MM.1S (cell line): ENCODE results near the gene MRPS26.
"Not testable (repeated sequence)": the region's sequence is repeated elsewhere in the genome, so short reads cannot be mapped to it uniquely, and the experiment has no call there.

Experiments used
- DNase-seq: peaks from one replicate; pipeline ENCODE4 v3.0.0-alpha.2; 2015
- H2AFZ ChIP-seq: fragments of 300-600 bp; sonication (generic); 2 replicates; pipeline ENCODE4 v1.6.0; 2016; ENCODE audit warnings: antibody characterized with exemption, low read length
- H3F3A ChIP-seq: fragments of 300-600 bp; sonication (generic); 2 replicates; pipeline ENCODE4 v1.6.1; 2016; ENCODE audit warnings: mild to moderate bottlenecking, antibody characterized with exemption, low read length, moderate library complexity, mixed read lengths; ENCODE audit not compliant: insufficient read depth
- H3K27ac ChIP-seq: fragments of 300-600 bp; sonication (generic); 2 replicates; pipeline ENCODE4 v1.5.1; 2016; ENCODE audit warnings: mild to moderate bottlenecking, low read length
- H3K27me3 ChIP-seq: fragments of 300-600 bp; sonication (generic); replicated peaks from 2 replicates; pipeline ENCODE4 v1.6.0; 2016; ENCODE audit warnings: low read length; ENCODE audit not compliant: insufficient read depth
- H3K36me3 ChIP-seq: fragments of 300-600 bp; sonication (generic); replicated peaks from 2 replicates; pipeline ENCODE4 v1.6.1; 2016; ENCODE audit warnings: mild to moderate bottlenecking, low read length, mixed read lengths; ENCODE audit not compliant: insufficient read depth
- H3K4me1 ChIP-seq: fragments of 300-600 bp; sonication (generic); 2 replicates; pipeline ENCODE4 v1.6.1; 2016; ENCODE audit warnings: low read length, mixed read lengths
- H3K4me2 ChIP-seq: fragments of 300-600 bp; sonication (generic); 2 replicates; pipeline ENCODE4 v1.6.0; 2016; ENCODE audit warnings: low read depth, low read length
- H3K4me3 ChIP-seq: fragments of 300-600 bp; sonication (generic); 2 replicates; pipeline ENCODE4 v1.5.1; 2016; ENCODE audit warnings: low read length, mixed read lengths
- H3K79me2 ChIP-seq: fragments of 300-600 bp; sonication (generic); 2 replicates; pipeline ENCODE4 v1.6.1; 2016; ENCODE audit warnings: mixed run types, low read length, mixed read lengths
- H3K9ac ChIP-seq: fragments of 300-600 bp; sonication (generic); 2 replicates; pipeline ENCODE4 v1.6.1; 2016; ENCODE audit warnings: low read length, mixed read lengths
- H3K9me2 ChIP-seq: fragments of 300-600 bp; sonication (generic); replicated peaks from 2 replicates; pipeline ENCODE4 v1.6.1; 2016; ENCODE audit warnings: mild to moderate bottlenecking, low read length, mixed read lengths; ENCODE audit not compliant: insufficient read depth
- H3K9me3 ChIP-seq: fragments of 300-600 bp; sonication (generic); replicated peaks from 2 replicates; pipeline ENCODE4 v1.6.1; 2016; ENCODE audit warnings: mild to moderate bottlenecking, low read length, mixed read lengths; ENCODE audit not compliant: insufficient read depth
- H4K20me1 ChIP-seq: fragments of 300-600 bp; sonication (generic); 2 replicates; pipeline ENCODE4 v1.6.1; 2016; ENCODE audit warnings: mild to moderate bottlenecking, low read length, moderate library complexity, mixed read lengths; ENCODE audit not compliant: insufficient read depth
- CTCF ChIP-seq: fragments of 300-600 bp; sonication (generic); IDR thresholded peaks from 2 replicates; pipeline ENCODE4 v1.5.1; 2016; ENCODE audit warnings: antibody characterized with exemption, low read length, mixed read lengths
- EZH2 ChIP-seq: fragments of 300-600 bp; sonication (generic); optimal IDR thresholded peaks from 2 replicates; pipeline ENCODE3; 2017; ENCODE audit warnings: low read depth, mild to moderate bottlenecking, antibody characterized with exemption, low read length, mixed read lengths
- EZH2phosphoT487 ChIP-seq: fragments of 300-600 bp; sonication (generic); IDR thresholded peaks from 2 replicates; pipeline ENCODE4 v1.6.1; 2018; ENCODE audit warnings: antibody characterized with exemption, low read length

MRPS26 gene

GRCh38 chr20:3072530-3073250 is 26.8 kb downstream of the MRPS26 start:
- H3F3A ChIP-seq, result no peaks in the 10 kb centered on the region
- H3K9ac ChIP-seq, result no peak overlapping the region
- no peaks in the 10 kb centered on the region for H3K9me3 ChIP-seq
- H3K9me2 ChIP-seq, result no peaks in the 10 kb centered on the region
- no peak overlapping the region for H3K27ac ChIP-seq
- H3K4me1 ChIP-seq, result peaks cover 9% of the 10 kb centered on the region; the same call in 1 of the 2 replicates
- no peaks in the 10 kb centered on the region for H3K79me2 ChIP-seq
- TF ChIP-seq EZH2, result no peak
- TF ChIP-seq CTCF, result no peak
- no peak for TF ChIP-seq EZH2phosphoT487
- no peak overlapping the region for H3K4me3 ChIP-seq
- H3K36me3 ChIP-seq, result no peaks in the 10 kb centered on the region
- H3K27me3 ChIP-seq, result 0 out of 2 replicates have a peak, but pooled peaks cover 1% of the 10 kb centered on the region
- H3K4me2 ChIP-seq, result no peak overlapping the region
- no peak for DNase-seq
- no peaks in the 10 kb centered on the region for H4K20me1 ChIP-seq
- no peak overlapping the region for H2AFZ ChIP-seq

GRCh38 chr20:3073251-3073643 is 27.4 kb downstream of the MRPS26 start:
- not testable (repeated sequence) for H3K9me3 ChIP-seq, H3K36me3 ChIP-seq, H3K27me3 ChIP-seq, H3K4me3 ChIP-seq, H3K4me2 ChIP-seq, H3K27ac ChIP-seq, H2AFZ ChIP-seq, H4K20me1 ChIP-seq, H3K9ac ChIP-seq, H3K9me2 ChIP-seq, H3K4me1 ChIP-seq, H3F3A ChIP-seq, DNase-seq, H3K79me2 ChIP-seq

- no peak overlapping the region for H2AFZ ChIP-seq
- H3K9me2 ChIP-seq, result no peaks in the 10 kb centered on the region
- no peaks in the 10 kb centered on the region for H3K36me3 ChIP-seq
- no peak overlapping the region for H3K4me2 ChIP-seq
- no peak for DNase-seq
- no peaks in the 10 kb centered on the region for H3K9me3 ChIP-seq
- no peak overlapping the region for H3K4me3 ChIP-seq
- TF ChIP-seq EZH2, result no peak
- no peak for TF ChIP-seq EZH2phosphoT487
- no peak for TF ChIP-seq CTCF
- H3K9ac ChIP-seq, result no peak overlapping the region
- no peaks in the 10 kb centered on the region for H4K20me1 ChIP-seq
- no peaks in the 10 kb centered on the region for H3F3A ChIP-seq
- H3K27me3 ChIP-seq, result 0 out of 2 replicates have a peak, but pooled peaks cover 4% of the 10 kb centered on the region
- H3K79me2 ChIP-seq, result no peaks in the 10 kb centered on the region
- no peak overlapping the region for H3K27ac ChIP-seq
- peaks cover 9% of the 10 kb centered on the region; the same call in 1 of the 2 replicates for H3K4me1 ChIP-seq
These were observed 29.0 kb downstream of the MRPS26 start for GRCh38 chr20:3074812-3075211.

- not testable (repeated sequence) for H3K9ac ChIP-seq, H4K20me1 ChIP-seq, H3K79me2 ChIP-seq, H3K4me1 ChIP-seq, H2AFZ ChIP-seq, H3K36me3 ChIP-seq, H3K27ac ChIP-seq, H3K4me2 ChIP-seq, H3K9me2 ChIP-seq, H3F3A ChIP-seq, H3K27me3 ChIP-seq, H3K4me3 ChIP-seq, DNase-seq, H3K9me3 ChIP-seq
These were observed 29.5 kb downstream of the MRPS26 start for GRCh38 chr20:3075315-3075714.
